H9 (cell line): ENCODE results near the gene APOL4. TPM values are rescaled to one million over a fixed set of nuclear protein-coding genes. Genes with fewer than 3 reads are reported as not detected.

Experiments
- DNase-seq: peaks from one replicate; pipeline ENCODE4 v3.0.0-alpha.2; 2017
- H2AFZ ChIP-seq: one replicate; pipeline ENCODE4 v1.6.1; 2013; ENCODE audit warnings: mild to moderate bottlenecking, low read length, control low read depth, moderate library complexity
- H2AK5ac ChIP-seq: 2 replicates; pipeline ENCODE4 v1.6.1; 2013; ENCODE audit warnings: low read length, control low read depth, mixed read lengths; ENCODE audit not compliant: insufficient read length
- H2BK120ac ChIP-seq: one replicate; pipeline ENCODE4 v1.6.1; 2013; ENCODE audit warnings: low read depth, mild to moderate bottlenecking, low read length, control low read depth, inconsistent platforms; ENCODE audit not compliant: poor library complexity, severe bottlenecking
- H2BK12ac ChIP-seq: 2 replicates; pipeline ENCODE4 v1.6.1; 2013; ENCODE audit warnings: low read length, control low read depth, mixed read lengths, low read depth; ENCODE audit not compliant: insufficient read length
- H2BK15ac ChIP-seq: 2 replicates; pipeline ENCODE4 v1.6.1; 2013; ENCODE audit warnings: low read depth, low read length, control low read depth
- H2BK20ac ChIP-seq: one replicate; pipeline ENCODE4 v1.6.1; 2013; ENCODE audit warnings: low read depth, mild to moderate bottlenecking, low read length, control low read depth, inconsistent platforms; ENCODE audit not compliant: poor library complexity, severe bottlenecking
- H2BK5ac ChIP-seq: 2 replicates; pipeline ENCODE4 v1.6.1; 2013; ENCODE audit warnings: low read length, control low read depth, mixed read lengths; ENCODE audit not compliant: insufficient read length
- H3K14ac ChIP-seq: 2 replicates; pipeline ENCODE4 v1.6.1; 2013; ENCODE audit warnings: low read length, control low read depth; ENCODE audit not compliant: insufficient read depth
- H3K18ac ChIP-seq: 2 replicates; pipeline ENCODE4 v1.6.1; 2013; ENCODE audit warnings: low read depth, mild to moderate bottlenecking, mixed read lengths, low read length, control low read depth; ENCODE audit not compliant: insufficient read length
- H3K23ac ChIP-seq: 2 replicates; pipeline ENCODE4 v1.6.1; 2013; ENCODE audit warnings: low read length, control low read depth, mixed read lengths, low read depth; ENCODE audit not compliant: insufficient read length
- H3K23me2 ChIP-seq: 2 replicates; pipeline ENCODE4 v1.6.1; 2013; ENCODE audit warnings: low read depth, mild to moderate bottlenecking, mixed read lengths, low read length, control low read depth; ENCODE audit not compliant: insufficient read length, poor library complexity, severe bottlenecking
- H3K27ac ChIP-seq: 2 replicates; pipeline ENCODE4 v1.5.1; 2013; ENCODE audit warnings: low read length, control low read depth, mixed read lengths, low read depth; ENCODE audit not compliant: insufficient read length
- H3K27me3 ChIP-seq: 2 replicates; pipeline ENCODE4 v1.6.1; 2013; ENCODE audit warnings: low read length, control low read depth, inconsistent platforms; ENCODE audit not compliant: insufficient read depth
- H3K4ac ChIP-seq: 2 replicates; pipeline ENCODE4 v1.6.1; 2013; ENCODE audit warnings: low read depth, mild to moderate bottlenecking, control low read depth, inconsistent platforms, low read length, moderate library complexity
- H3K4me1 ChIP-seq: 2 replicates; pipeline ENCODE4 v1.6.1; 2013; ENCODE audit warnings: low read length, control low read depth, inconsistent platforms; ENCODE audit not compliant: insufficient read depth
- H3K4me2 ChIP-seq: 2 replicates; pipeline ENCODE4 v1.6.1; 2013; ENCODE audit warnings: low read length, control low read depth, mixed read lengths; ENCODE audit not compliant: insufficient read length, insufficient read depth
- H3K56ac ChIP-seq: 2 replicates; pipeline ENCODE4 v1.6.1; 2013; ENCODE audit warnings: low read depth, mild to moderate bottlenecking, mixed read lengths, low read length, control low read depth; ENCODE audit not compliant: insufficient read length
- H3K79me1 ChIP-seq: 2 replicates; pipeline ENCODE4 v1.6.1; 2013; ENCODE audit warnings: low read depth, mild to moderate bottlenecking, moderate library complexity, low read length, control low read depth, inconsistent platforms; ENCODE audit not compliant: insufficient read depth, poor library complexity, severe bottlenecking
- H3K79me2 ChIP-seq: 2 replicates; pipeline ENCODE4 v1.6.1; 2013; ENCODE audit warnings: low read length, control low read depth, inconsistent platforms; ENCODE audit not compliant: insufficient read depth
- H3K9ac ChIP-seq: 2 replicates; pipeline ENCODE4 v1.6.1; 2013; ENCODE audit warnings: low read length, control low read depth, mixed read lengths; ENCODE audit not compliant: insufficient read length; ENCODE audit errors: extremely low read depth
- H3K9me3 ChIP-seq: one replicate; pipeline ENCODE4 v1.6.1; 2013; ENCODE audit warnings: low read depth, low read length, inconsistent platforms; ENCODE audit not compliant: control insufficient read depth
- H3T11ph ChIP-seq: one replicate; pipeline ENCODE4 v1.6.1; 2013; ENCODE audit warnings: mild to moderate bottlenecking, low read length, control low read depth, inconsistent platforms
- H4K20me1 ChIP-seq: one replicate; pipeline ENCODE4 v1.6.1; 2013; ENCODE audit not compliant: control insufficient read depth, insufficient read length, insufficient read depth
- H4K5ac ChIP-seq: 2 replicates; pipeline ENCODE4 v1.6.1; 2013; ENCODE audit warnings: low read depth, mild to moderate bottlenecking, mixed read lengths, low read length, control low read depth; ENCODE audit not compliant: insufficient read length
- H4K8ac ChIP-seq: replicated peaks from 2 replicates; pipeline ENCODE4 v1.6.1; 2013; ENCODE audit warnings: low read length, control low read depth, mixed read lengths, low read depth; ENCODE audit not compliant: insufficient read length
- H4K91ac ChIP-seq: 2 replicates; pipeline ENCODE4 v1.6.1; 2013; ENCODE audit warnings: low read depth, mild to moderate bottlenecking, moderate library complexity, mixed read lengths, low read length, control low read depth; ENCODE audit not compliant: insufficient read length
- H3K27ac Mint-ChIP-seq, 3 experiments: 2 replicates in 2 of 3; 3 replicates in 1 of 3; pipeline ENCODE4 v1.8.0; 2020 to 2021; ENCODE audit warnings: mixed read lengths in 3 of 3, mild to moderate bottlenecking in 1 of 3, moderate library complexity in 1 of 3
- H3K27me3 Mint-ChIP-seq: 2 replicates; pipeline ENCODE4 v1.8.0; 2021; ENCODE audit warnings: low read depth, mild to moderate bottlenecking, moderate library complexity, mixed read lengths
- H3K36me3 Mint-ChIP-seq, 3 experiments: 2 replicates in 2 of 3; 3 replicates in 1 of 3; pipeline ENCODE4 v1.8.0; 2020 to 2021; ENCODE audit warnings: low read depth in 3 of 3, mixed read lengths in 3 of 3; ENCODE audit not compliant: insufficient read depth in 1 of 3
- H3K4me1 Mint-ChIP-seq, 2 experiments: 2 replicates each; pipeline ENCODE4 v1.8.0; 2020; ENCODE audit warnings: mixed read lengths in 2 of 2
- H3K4me3 Mint-ChIP-seq, 2 experiments: 2 replicates in 1 of 2; 3 replicates in 1 of 2; pipeline ENCODE4 v1.8.0; 2020 to 2021; ENCODE audit warnings: mild to moderate bottlenecking in 2 of 2, mixed read lengths in 2 of 2, moderate library complexity in 1 of 2
- H3K9me3 Mint-ChIP-seq, 2 experiments: 2 replicates in 1 of 2; 3 replicates in 1 of 2; pipeline ENCODE4 v1.8.0; 2020; ENCODE audit warnings: mild to moderate bottlenecking in 2 of 2, mixed read lengths in 2 of 2, moderate library complexity in 1 of 2
- WGBS: extraction: QIAGEN DNeasy Blood & Tissue Kit; methylation state at CpG from one replicate; pipeline ENCODE4 v1.1.7; 2013; ENCODE audit warnings: missing lambda C conversion rate, low lambda C conversion rate, mixed read lengths; ENCODE audit not compliant: insufficient read length; ENCODE audit errors: extremely low coverage; 5-methylcytosine and 5-hydroxymethylcytosine counted together
- total RNA-seq: library from RNA; stranded (reverse); gene quantifications from 2 replicates; pipeline ENCODE4 v1.2.1, GENCODE V29; 2021
- TF ChIP-seq, protein P1 (sequence below): fragments of 200-600 bp; sonication (generic); conservative IDR thresholded peaks from 3 replicates; pipeline ENCODE4 v1.8.0; 2021; ENCODE audit warnings: antibody characterized with exemption, mild to moderate bottlenecking

Gene APOL4
- total RNA-seq, 1 experiment from 2014 or later = not detected

DNA sequence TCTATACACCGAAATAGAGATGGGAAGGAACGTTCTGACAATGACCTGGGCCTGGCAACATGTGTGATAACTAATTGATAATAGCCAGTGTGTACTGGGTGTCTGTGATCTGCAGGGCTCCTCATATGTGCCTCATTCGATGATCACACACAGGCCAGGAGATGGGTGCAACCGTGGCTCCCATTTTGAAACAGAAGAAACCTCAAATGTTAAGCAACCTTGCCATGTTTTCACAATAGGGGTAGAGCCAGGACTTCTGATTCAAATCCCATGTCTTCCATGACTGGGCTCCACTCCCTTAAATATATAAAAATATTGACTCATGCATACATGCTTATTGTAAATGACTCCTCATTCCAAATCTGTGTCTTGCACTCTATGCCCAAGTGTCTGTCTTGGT is 52.2 kb downstream of the APOL4 start:
- H3K4me3 Mint-ChIP-seq = no peak overlapping the region
- Histone ChIP-seq H4K8ac (no peak overlapping the region), H3K4ac (no peak overlapping the region), H3K27ac (no peak overlapping the region), H2BK5ac (no peak overlapping the region), H3K79me2 (no peaks in the 10 kb centered on the region), H3K9me3 (no peaks in the 10 kb centered on the region), H3K9ac (no peak overlapping the region), H4K20me1 (no peaks in the 10 kb centered on the region), H3K14ac (no peak overlapping the region), H2AFZ (no peak overlapping the region), H4K91ac (no peak overlapping the region), H3K23me2 (no peaks in the 10 kb centered on the region), H2BK15ac (no peak overlapping the region), H3K56ac (no peak overlapping the region), H3K18ac (no peak overlapping the region), H2BK20ac (no peak overlapping the region), H3T11ph (no peak overlapping the region), H3K27me3 (no peaks in the 10 kb centered on the region), H3K4me2 (no peak overlapping the region), H4K5ac (no peak overlapping the region), H3K4me1 (peaks cover 2% of the 10 kb centered on the region; the same call in 1 of the 2 replicates), H3K79me1 (no peaks in the 10 kb centered on the region), H2AK5ac (no peak overlapping the region), H2BK120ac (no peak overlapping the region), H2BK12ac (no peak overlapping the region), H3K23ac (no peak overlapping the region)
- DNase-seq = peak; percentile 1
- H3K36me3 Mint-ChIP-seq = peaks cover 0 to 8% (median 4%) of the 10 kb centered on the region in 3 experiments; a peak in 3 of 7 replicates
- no CpG with 5 or more reads among the region's 4 CpGs for WGBS
- peaks cover 15 to 24% of the 10 kb centered on the region in 2 experiments for H3K4me1 Mint-ChIP-seq
- no peak overlapping the region for H3K27ac Mint-ChIP-seq
- peaks cover 3 to 5% of the 10 kb centered on the region in 2 experiments; a peak in 3 of 5 replicates for H3K9me3 Mint-ChIP-seq
- TF ChIP-seq, protein P1, sequence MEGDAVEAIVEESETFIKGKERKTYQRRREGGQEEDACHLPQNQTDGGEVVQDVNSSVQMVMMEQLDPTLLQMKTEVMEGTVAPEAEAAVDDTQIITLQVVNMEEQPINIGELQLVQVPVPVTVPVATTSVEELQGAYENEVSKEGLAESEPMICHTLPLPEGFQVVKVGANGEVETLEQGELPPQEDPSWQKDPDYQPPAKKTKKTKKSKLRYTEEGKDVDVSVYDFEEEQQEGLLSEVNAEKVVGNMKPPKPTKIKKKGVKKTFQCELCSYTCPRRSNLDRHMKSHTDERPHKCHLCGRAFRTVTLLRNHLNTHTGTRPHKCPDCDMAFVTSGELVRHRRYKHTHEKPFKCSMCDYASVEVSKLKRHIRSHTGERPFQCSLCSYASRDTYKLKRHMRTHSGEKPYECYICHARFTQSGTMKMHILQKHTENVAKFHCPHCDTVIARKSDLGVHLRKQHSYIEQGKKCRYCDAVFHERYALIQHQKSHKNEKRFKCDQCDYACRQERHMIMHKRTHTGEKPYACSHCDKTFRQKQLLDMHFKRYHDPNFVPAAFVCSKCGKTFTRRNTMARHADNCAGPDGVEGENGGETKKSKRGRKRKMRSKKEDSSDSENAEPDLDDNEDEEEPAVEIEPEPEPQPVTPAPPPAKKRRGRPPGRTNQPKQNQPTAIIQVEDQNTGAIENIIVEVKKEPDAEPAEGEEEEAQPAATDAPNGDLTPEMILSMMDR = no peak
- peaks cover 7% of the 10 kb centered on the region; the same call in 1 of the 2 replicates for H3K27me3 Mint-ChIP-seq
